Smooth muscle cell (in vitro differentiated cells): ENCODE data around the gene ATG2B. TPM values are rescaled to one million over a fixed set of nuclear protein-coding genes. Genes with fewer than 3 reads are reported as not detected.
A peak's percentile ranks its signal among the peaks of the same experiment; 100 is the strongest.

Source experiments
- DNase-seq: peaks from one replicate; lab custom pipeline; 2025; ENCODE audit not compliant: unreplicated experiment; lab: John Stamatoyannopoulos, UW
- H2AFZ ChIP-seq: fragments of 200-600 bp; sonication (generic); 2 replicates; pipeline ENCODE4 v1.6.0; 2016; ENCODE audit warnings: antibody characterized with exemption, low read depth, mild to moderate bottlenecking
- H3F3A ChIP-seq: fragments of 200-600 bp; sonication (generic); 2 replicates; pipeline ENCODE4 v1.6.0; 2017; ENCODE audit warnings: antibody characterized with exemption, low read depth
- H3K27ac ChIP-seq: fragments of 200-600 bp; sonication (generic); 2 replicates; pipeline ENCODE4 v1.5.1; 2016; ENCODE audit warnings: low read depth, mild to moderate bottlenecking
- H3K27me3 ChIP-seq: fragments of 200-600 bp; sonication (generic); 2 replicates; pipeline ENCODE4 v1.6.1; 2016; ENCODE audit warnings: low read depth, mild to moderate bottlenecking
- H3K36me3 ChIP-seq: fragments of 200-600 bp; sonication (generic); 2 replicates; pipeline ENCODE4 v1.5.1; 2016; ENCODE audit warnings: low read depth
- H3K4me1 ChIP-seq: fragments of 200-600 bp; sonication (generic); 2 replicates; pipeline ENCODE4 v1.5.1; 2016; ENCODE audit warnings: low read depth
- H3K4me2 ChIP-seq: fragments of 200-600 bp; sonication (generic); 2 replicates; pipeline ENCODE4 v1.6.0; 2016; ENCODE audit warnings: mild to moderate bottlenecking
- H3K4me3 ChIP-seq: fragments of 200-600 bp; sonication (generic); 2 replicates; pipeline ENCODE4 v1.5.1; 2016; ENCODE audit warnings: mild to moderate bottlenecking
- H3K79me2 ChIP-seq: fragments of 200-600 bp; sonication (generic); 2 replicates; pipeline ENCODE4 v1.6.0; 2016; ENCODE audit warnings: low read depth, mild to moderate bottlenecking
- H3K9ac ChIP-seq: fragments of 200-600 bp; sonication (generic); 2 replicates; pipeline ENCODE4 v1.6.0; 2016; ENCODE audit warnings: low read depth
- H3K9me3 ChIP-seq: fragments of 200-600 bp; sonication (generic); replicated peaks from 2 replicates; pipeline ENCODE4 v1.5.1; 2016; ENCODE audit warnings: low read depth
- H4K20me1 ChIP-seq: fragments of 200-600 bp; sonication (generic); 2 replicates; pipeline ENCODE4 v1.6.0; 2016; ENCODE audit warnings: low read depth
- WGBS: methylation state at CpG from one replicate; pipeline ENCODE4 v1.1.7; 2016; ENCODE audit warnings: low lambda C conversion rate; 5-methylcytosine and 5-hydroxymethylcytosine counted together
- polyA plus RNA-seq: library from polyadenylated mRNA; unstranded; fragments of >200 nt; fragmentation: Nextera tagmentation; extraction: Ambion mirVana; gene quantifications from 2 replicates; pipeline ENCODE4 v1.2.1, GENCODE V29; 2016
- total RNA-seq: library from RNA; depleted of rRNA; stranded (reverse); fragments of >200 nt; gene quantifications from 2 replicates; pipeline ENCODE4 v1.2.3, GENCODE V29; 2014
- TF ChIP-seq, protein P1 (sequence below): fragments of 200-600 bp; sonication (generic); IDR thresholded peaks from 2 replicates; pipeline ENCODE4 v1.5.1; 2017; ENCODE audit warnings: borderline replicate concordance, mild to moderate bottlenecking, antibody characterized with exemption; ENCODE audit not compliant: insufficient read depth, poor library complexity, severe bottlenecking

The ATG2B gene
- total and polyA plus RNA-seq, 2 experiments from 2014 or later = 1.9 to 21.5 TPM

DNA sequence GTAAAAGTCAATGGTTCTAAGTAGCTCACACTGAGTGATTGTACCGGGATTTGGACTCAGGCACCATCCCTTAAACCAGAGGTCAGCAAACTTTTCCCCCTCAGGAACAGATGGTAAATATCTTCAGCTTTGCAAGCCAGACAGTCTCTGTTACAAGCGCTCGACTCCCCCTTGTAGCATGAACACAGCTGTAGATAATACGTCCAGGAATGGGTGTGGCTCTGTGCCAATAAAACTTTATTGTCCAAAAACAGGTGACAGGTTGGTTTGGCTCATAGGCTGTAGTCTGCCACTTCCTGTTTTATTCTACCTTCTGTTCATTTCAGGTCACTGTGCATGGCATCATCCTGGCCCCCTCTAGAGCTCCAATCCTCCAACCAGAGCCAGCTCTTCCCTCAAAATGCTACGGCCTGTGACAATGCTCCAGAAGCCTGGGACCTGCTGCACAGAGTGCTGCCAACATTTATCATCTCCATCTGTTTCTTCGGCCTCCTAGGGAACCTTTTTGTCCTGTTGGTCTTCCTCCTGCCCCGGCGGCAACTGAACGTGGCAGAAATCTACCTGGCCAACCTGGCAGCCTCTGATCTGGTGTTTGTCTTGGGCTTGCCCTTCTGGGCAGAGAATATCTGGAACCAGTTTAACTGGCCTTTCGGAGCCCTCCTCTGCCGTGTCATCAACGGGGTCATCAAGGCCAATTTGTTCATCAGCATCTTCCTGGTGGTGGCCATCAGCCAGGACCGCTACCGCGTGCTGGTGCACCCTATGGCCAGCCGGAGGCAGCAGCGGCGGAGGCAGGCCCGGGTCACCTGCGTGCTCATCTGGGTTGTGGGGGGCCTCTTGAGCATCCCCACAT is 99.6 kb downstream of the ATG2B start:
- Histone ChIP-seq H3K9ac (no peak overlapping the region), H3K4me1 (peaks cover 14% of the 10 kb centered on the region), H3K36me3 (no peaks in the 10 kb centered on the region), H3K9me3 (no peaks in the 10 kb centered on the region), H3K79me2 (peaks cover 12% of the 10 kb centered on the region), H3K4me3 (no peak overlapping the region), H4K20me1 (no peaks in the 10 kb centered on the region), H3F3A (peaks cover 18% of the 10 kb centered on the region), H2AFZ (no peak overlapping the region), H3K27ac (no peak overlapping the region), H3K27me3 (no peaks in the 10 kb centered on the region), H3K4me2 (no peak overlapping the region)
- 92% methylated on average over 20 of the region's 20 CpGs for WGBS
- TF ChIP-seq, protein P1, sequence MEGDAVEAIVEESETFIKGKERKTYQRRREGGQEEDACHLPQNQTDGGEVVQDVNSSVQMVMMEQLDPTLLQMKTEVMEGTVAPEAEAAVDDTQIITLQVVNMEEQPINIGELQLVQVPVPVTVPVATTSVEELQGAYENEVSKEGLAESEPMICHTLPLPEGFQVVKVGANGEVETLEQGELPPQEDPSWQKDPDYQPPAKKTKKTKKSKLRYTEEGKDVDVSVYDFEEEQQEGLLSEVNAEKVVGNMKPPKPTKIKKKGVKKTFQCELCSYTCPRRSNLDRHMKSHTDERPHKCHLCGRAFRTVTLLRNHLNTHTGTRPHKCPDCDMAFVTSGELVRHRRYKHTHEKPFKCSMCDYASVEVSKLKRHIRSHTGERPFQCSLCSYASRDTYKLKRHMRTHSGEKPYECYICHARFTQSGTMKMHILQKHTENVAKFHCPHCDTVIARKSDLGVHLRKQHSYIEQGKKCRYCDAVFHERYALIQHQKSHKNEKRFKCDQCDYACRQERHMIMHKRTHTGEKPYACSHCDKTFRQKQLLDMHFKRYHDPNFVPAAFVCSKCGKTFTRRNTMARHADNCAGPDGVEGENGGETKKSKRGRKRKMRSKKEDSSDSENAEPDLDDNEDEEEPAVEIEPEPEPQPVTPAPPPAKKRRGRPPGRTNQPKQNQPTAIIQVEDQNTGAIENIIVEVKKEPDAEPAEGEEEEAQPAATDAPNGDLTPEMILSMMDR = no peak
- DNase-seq = no peak

DNA sequence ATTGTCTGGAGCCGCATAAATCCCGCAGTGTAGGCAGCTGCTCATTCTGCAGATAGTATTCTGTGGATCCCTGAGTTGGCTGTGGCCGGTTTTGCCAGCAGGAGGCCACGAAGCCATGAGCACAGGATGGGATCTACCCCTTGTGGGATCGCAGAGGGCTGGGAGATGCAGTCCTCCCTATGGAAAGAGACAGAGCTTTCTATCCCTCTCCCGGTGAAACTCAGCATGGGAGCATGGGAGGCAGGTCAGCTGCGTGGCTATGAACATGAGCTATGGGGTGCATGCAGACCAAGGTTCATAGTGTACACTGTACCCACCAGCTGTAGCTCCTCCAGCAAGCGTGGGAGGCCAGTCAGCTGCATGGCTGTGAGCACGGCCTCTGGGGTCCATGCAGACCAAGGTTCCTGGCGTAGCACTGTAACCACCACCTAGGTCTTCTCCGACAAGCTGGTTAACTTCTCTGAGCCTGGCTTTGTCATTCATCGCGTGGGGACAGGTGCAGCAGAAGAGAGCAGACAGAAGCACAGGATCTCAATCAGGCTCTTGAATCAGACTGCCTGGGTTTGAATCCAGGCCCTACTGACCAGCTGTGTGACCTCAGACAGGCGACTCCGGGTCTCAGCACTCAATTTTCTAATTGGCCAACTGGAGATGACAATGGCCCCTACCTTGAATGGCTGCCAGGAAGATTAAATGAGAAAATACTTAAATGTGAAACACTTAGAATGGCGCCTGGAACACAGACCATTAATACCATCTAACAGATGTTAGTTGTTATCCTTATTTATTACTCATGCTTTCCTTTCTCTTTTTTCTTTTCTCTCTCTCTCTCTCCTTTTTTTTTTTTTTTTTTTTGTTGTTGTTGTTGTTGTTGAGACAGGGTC is 101.1 kb downstream of the ATG2B start:
- H3K4me3 ChIP-seq = no peak overlapping the region
- no peak overlapping the region for H3K27ac ChIP-seq
- DNase-seq = no peak
- TF ChIP-seq, protein P1 = no peak
- WGBS = 86% methylated on average over 16 of the region's 16 CpGs
- H2AFZ ChIP-seq = no peak overlapping the region
- H4K20me1 ChIP-seq = no peaks in the 10 kb centered on the region
- peaks cover 22% of the 10 kb centered on the region for H3K79me2 ChIP-seq
- H3K9ac ChIP-seq = no peak overlapping the region
- no peaks in the 10 kb centered on the region for H3K27me3 ChIP-seq
- H3K4me2 ChIP-seq = peak overlapping the region; percentile 25
- peaks cover 7% of the 10 kb centered on the region for H3F3A ChIP-seq
- H3K36me3 ChIP-seq = no peaks in the 10 kb centered on the region
- no peaks in the 10 kb centered on the region for H3K9me3 ChIP-seq
- H3K4me1 ChIP-seq = peaks cover 3% of the 10 kb centered on the region

DNA sequence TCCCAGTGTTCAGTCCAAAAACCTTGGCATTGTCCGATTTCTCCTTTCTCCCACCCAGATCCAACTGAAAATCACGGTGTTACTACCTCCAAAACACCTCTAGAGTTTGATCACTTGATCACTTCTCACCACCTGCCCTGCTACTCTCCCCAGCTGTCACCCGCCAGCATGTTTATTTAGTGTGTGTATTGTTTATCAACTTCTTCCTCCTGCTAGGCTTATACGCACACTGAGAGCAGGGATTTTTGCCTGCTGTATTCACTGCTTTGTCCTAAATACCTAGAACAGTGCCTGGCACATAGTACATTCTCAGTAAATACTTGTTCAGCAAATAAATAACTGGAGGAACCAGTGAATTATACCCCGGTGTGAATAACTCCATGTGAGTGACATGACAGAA is 102.1 kb downstream of the ATG2B start:
- H3K4me3 ChIP-seq = no peak overlapping the region
- H3K9ac ChIP-seq = no peak overlapping the region
- H3K4me2 ChIP-seq = peak overlapping the region; percentile 20
- H3K9me3 ChIP-seq = no peaks in the 10 kb centered on the region
- WGBS = 87% methylated on average over 5 of the region's 5 CpGs
- H3K27me3 ChIP-seq = no peaks in the 10 kb centered on the region
- H4K20me1 ChIP-seq = no peaks in the 10 kb centered on the region
- H3K79me2 ChIP-seq = peaks cover 22% of the 10 kb centered on the region
- H3K36me3 ChIP-seq = no peaks in the 10 kb centered on the region
- no peak overlapping the region for H2AFZ ChIP-seq
- peak overlapping the region; percentile 22 for H3K27ac ChIP-seq
- peaks cover 15% of the 10 kb centered on the region for H3F3A ChIP-seq
- peaks cover 11% of the 10 kb centered on the region for H3K4me1 ChIP-seq
- no peak for DNase-seq
- TF ChIP-seq, protein P1 = no peak
